HG03097 (cell line): ENCODE results near the gene SMAD4.
"Not testable (repeated sequence)": the region's sequence is repeated elsewhere in the genome, so short reads cannot be mapped to it uniquely, and the experiment has no call there.

Experiments used
- ATAC-seq: cut with Tn5 transposase; IDR thresholded peaks from one replicate; pipeline ENCODE4 v1.9.1; 2021; ENCODE audit not compliant: unreplicated experiment, low FRiP score

SMAD4 gene

DNA sequence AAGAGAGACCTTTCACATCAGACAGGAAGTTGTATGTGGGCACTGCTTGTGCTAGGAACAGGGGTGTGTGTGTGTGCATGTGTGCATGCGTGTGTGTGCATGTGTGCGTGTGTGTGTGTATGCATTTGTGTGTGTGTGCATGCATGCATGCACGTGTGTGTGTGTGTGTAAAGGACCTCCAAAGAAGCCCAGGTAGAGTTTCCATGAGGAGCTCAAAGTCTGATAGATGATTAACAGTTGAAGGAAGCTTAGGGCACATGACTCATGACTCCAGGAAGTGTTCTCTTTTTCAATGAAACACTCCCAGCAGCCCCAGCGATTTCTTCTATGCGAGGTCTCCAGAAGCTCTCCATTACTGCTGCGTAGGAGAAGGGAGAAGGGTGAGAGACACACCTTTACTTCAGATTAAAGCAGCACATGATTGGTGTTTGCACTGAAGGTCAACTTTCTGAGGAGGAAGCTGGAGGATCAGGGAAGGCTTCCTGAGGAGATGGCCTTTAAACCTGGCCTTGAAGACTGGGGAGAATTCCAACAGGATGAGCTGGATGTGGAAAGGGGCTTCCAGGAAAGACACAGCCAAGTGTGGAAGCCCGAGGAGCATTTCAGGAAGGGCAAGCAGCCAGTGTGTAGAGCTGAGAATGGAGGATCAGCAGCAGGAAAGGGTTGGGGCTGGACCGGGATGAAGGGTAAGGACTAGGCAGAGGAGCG, 77.7 kb downstream of the SMAD4 start:
- ATAC-seq = no peak

DNA sequence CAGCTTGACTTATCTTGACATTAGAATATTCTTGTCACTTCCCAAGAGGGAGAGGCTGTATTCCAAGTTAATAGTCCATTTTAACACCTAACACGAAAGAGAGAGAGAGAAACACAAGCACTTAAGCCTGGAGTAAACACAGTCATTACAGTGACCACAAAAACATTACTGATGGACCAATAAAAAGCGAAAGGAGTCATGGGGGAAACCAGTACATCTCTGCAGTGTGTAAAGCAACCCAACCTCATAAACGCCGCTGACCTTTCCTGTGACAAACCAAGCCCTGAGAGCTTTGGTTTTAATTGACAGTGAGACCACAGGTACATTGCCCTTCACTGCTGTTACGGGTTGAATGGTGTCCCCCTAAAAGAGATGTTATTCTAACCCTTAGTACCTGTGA, 78.3 kb downstream of the SMAD4 start:
- no peak for ATAC-seq

- peak; percentile 80 for ATAC-seq
These were observed 80.2 kb downstream of the SMAD4 start for GRCh38 chr18:51110073-51110797.

DNA sequence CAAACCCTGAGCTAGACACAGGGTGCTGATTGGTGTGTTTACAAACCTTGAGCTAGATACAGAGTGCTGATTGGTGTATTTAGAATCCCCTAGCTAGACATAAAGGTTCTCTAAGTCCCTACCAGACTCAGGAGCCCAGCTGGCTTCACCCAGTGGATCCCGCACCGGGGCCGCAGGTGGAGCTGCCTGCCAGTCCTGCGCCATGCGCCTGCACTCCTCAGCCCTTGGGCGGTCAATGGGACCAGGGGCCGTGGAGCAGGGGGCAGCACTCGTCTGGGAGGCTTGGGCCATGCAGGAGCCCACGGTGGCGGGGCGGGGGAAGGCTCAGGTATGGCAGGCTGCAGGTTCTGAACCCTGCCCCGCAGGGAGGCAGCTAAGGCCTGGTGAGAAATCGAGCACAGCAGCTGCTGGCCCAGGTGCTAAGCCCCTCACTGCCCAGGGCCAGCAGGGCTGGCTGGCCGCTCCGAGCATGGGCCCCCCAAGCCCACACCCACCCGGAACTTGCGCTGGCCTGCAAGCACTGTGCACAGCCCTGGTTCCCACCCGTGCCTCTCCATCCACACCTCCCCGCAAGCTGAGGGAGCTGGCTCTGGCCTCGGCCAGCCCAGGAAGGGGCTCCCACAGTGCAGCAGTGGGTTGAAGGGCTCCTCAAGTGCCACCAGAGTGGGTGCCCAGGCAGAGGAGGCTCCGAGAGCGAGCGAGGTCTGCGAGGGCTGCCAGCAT, 81.8 kb downstream of the SMAD4 start:
- not testable (repeated sequence) for ATAC-seq

DNA sequence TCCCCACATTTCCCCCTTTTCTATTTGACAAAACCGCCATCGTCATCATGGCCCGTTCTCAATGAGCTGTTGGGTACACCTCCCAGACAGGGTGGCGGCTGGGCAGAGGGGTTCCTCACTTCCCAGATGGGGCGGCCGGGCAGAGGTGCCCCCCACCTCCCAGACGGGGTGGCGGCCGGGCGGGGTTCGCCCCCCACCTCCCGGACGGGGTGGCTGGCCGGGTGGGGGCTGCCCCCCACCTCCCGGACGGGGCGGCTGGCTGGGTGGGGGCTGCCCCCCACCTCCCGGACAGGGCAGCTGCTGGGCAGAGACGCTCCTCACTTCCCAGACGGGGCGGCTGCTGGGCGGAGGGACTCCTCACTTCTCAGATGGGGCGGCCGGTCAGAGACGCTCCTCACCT, 87.0 kb downstream of the SMAD4 start:
- ATAC-seq = not testable (repeated sequence)

- not testable (repeated sequence) for ATAC-seq
These were observed 89.5 kb downstream of the SMAD4 start for GRCh38 chr18:51119561-51119960.

DNA sequence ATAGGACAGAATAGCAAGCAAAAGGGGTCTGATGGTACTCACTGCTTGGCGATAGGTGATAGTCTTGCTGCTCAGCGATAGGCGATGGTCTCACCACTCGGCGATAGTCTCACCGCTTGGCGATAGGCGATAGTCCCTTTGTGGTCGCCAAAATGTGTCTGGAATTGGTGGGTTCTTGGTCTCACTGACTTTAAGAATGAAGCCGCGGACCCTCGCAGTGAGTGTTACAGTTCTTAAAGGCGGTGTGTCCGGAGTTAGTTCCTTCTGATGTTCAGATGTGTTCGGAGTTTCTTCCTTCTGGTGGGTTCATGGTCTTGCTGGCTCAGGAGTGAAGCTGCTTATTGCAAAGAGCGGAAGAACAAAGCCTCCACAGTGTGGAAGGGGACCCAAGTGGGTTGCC, 90.0 kb downstream of the SMAD4 start:
- not testable (repeated sequence) for ATAC-seq

DNA sequence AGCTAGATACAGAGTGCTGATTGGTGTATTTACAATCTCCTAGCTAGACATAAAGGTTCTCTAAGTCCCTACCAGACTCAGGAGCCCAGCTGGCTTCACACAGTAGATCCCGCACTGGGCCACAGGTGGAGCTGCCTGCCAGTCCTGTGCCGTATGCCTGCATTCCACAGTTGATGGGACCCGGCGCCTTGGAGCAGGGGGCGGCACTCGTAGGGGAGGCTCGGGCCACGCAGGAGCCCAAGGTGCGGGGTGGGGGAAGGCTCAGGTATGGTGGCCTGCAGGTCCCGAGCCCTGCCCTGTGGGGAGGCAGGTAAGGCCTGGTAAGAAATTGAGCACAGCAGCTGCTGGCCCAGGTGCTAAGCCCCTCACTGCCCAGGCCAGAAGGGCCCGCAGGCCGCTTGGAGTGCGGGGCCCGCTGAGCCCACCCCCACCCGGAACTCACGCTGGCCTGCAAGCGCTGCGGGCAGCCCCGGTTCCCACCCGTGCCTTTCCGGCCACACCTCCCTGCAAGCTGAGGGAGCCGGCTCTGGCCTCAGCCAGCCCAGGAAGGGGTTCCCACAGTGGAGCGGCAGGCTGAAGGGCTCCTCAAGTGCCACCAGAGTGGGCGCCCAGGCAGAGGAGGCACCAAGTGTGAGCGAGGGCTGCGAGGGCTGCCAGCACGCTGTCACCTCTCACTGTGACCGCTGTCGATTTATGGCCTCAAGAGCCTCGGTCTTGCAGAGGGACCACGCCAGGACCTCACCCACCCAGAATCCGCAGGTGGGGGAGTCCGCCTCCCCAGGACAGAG, 91.0 kb downstream of the SMAD4 start:
- no peak for ATAC-seq

GRCh38 chr18:51121597-51121857, 91.5 kb downstream of the SMAD4 start:
- no peak for ATAC-seq

DNA sequence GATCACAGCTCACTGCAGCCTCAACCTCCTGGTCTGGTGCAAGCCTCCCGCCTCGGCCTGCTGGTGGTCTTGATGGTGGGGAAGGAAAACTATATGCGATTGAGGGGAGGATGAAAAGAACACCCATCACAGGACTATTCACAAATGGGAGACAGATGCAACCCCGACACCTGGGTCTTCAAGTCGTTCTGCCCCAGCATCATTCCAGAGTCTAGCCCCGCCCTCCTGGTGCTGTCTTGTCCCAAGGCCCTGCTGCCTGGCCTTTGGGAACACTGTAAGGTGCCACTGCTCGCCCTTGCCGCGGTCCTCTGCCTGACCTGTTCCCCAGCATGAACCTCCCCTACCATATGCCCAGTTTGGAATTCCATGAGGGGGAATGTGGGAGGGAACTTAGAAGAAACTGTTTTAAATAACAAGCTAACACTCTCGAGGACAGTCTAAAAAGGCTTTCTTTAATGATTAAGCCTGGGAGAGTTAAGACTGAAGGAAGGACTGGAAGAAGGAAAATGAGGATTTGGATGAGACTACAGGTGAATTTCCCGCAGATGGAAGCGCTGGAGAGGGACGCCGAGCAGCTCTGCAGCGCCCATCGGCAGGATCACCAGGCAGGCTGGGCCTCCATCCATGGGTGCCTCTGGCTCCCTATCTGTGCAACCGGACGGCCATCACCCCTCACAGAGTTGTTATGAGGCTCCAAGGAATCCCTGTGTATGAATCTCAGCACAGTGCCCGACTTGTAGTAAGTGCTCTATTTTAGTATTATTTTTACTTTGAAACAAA, 92.4 kb downstream of the SMAD4 start:
- no peak for ATAC-seq

DNA sequence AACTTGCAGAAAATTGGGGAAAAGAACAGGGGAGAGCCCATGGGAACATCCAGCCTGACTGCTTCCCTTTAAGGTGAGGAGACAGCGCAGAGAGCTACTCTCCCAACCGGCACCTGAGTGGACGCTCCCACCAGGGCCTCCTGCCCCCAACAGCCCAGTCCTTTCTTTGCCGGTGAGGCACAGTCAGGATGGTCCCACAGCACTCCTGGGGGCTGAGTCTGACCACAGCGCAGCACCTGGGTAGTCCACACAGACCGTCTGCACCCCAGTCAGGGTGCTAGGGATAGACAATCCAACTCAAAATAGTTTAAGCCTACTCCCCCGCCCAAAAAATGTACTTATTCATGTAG, 93.0 kb downstream of the SMAD4 start:
- no peak for ATAC-seq

DNA sequence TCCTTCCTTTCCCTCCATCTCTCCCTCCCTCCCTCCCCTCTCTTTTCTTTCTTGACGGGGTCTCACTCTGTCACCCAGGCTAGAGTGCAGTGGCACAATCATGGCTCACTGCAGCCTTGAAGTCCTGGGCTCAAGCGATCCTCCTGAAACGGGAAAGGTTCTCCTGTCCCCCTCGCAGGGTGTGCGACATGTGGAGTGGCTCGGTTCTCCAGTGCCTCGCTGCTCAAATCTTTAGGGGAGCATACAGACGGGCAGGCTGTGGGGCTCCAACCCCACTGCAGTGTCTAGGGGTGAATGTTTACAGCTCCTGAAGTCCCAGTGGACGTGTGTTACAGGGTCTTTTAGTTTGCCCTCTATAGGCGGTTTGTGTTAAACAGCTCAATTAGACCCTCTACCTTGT, 93.5 kb downstream of the SMAD4 start:
- no peak for ATAC-seq

DNA sequence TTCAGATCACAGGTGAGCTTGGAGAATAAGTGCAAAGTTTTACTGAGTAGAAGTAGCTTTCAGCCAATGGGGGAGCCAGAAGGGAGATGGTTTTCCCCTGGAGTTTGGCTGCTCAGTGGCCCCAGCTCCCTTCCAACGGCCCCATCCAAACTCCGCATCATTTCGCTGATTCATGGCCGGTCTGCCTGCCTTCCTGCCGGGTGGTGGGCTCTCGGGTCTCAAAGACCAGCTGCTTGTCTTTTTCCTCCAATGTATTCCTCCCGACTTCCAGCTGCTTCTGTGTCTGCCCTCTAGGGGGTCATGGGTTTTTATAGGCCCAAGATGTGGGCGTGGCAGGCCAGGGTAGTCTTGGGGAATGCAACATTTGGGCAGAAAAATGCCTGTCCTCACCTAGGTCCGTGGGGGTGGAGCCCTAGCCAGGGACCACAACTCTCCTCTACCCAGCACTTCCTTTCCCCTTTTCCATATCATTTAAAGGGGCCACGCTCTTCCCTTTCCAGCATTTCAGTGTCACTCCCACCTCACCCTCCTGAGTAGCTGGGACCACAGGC, 94.0 kb downstream of the SMAD4 start:
- no peak for ATAC-seq

DNA sequence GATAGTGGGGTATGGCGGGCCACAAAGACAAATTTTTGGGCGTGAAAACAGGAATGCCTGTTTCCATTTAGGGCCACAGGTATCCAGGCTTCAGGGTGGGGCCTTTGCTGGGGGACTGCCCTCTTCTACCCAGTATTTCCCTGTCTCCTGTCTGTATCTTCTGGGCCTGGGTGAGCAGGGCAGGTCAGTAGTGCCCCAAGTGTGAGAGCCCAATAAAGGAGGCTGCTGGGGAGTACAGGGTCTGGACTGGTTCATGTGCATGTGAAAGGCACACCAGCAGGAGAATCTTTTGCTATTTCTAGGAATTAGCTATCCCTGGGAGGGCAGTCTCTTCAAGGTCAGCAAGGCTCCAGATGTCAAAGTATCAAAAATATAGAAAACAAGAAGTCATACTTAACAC, 96.0 kb downstream of the SMAD4 start:
- no peak for ATAC-seq

- no peak for ATAC-seq
These were observed 97.7 kb downstream of the SMAD4 start for GRCh38 chr18:51127664-51128063.

GRCh38 chr18:51128533-51128932, 98.5 kb downstream of the SMAD4 start:
- ATAC-seq = no peak

GRCh38 chr18:51132256-51132935, 102.4 kb downstream of the SMAD4 start:
- no peak for ATAC-seq

DNA sequence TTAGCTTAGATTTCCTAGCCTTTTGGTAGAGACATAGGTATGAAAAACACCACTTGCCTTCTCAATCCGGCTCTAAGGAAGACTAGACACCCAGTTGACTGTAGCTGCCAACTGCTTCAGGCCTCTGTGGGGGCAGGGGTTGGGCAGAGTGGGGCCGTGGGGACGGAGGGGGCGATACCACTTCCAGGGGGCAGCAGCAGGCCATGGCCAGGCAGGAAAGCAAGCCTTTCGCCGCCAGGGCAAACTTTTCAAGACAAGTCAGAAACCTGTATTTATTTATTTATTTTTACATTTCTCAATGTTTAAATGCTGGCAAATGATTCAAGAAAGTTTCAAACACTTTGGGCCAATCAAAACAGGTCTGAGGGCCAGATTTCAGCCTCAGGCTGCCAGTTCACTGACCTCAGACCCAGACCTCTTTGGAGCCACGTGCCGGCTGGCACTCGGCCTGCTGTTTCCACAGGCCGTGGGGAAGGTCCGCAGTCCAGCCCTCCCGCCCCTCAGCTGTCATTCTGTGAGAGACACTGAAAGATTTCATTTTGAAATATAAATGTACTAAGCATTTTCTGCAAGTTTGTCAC, 103.7 kb downstream of the SMAD4 start:
- ATAC-seq = no peak
